SU-DHL-6 (cell line): ENCODE data around the gene ODAPH.

ENCODE experiments used
- CTCF ChIP-seq: fragments of 200-600 bp; sonication (generic); IDR thresholded peaks from one replicate; pipeline ENCODE4 v1.5.1; 2017; ENCODE audit warnings: antibody characterized with exemption, mild to moderate bottlenecking, low read length, moderate library complexity; ENCODE audit not compliant: insufficient read depth, poor library complexity, severe bottlenecking
- EZH2phosphoT487 ChIP-seq: fragments of 200-600 bp; sonication (generic), shearing (Covaris generic); conservative IDR thresholded peaks from 2 replicates; pipeline ENCODE4 v1.6.1; 2018; ENCODE audit warnings: mild to moderate bottlenecking, antibody characterized with exemption, low read length, moderate library complexity, mixed read lengths

- no peak for TF ChIP-seq CTCF
- TF ChIP-seq EZH2phosphoT487: no peak
These were observed 28.2 kb downstream of the ODAPH start for GRCh38 chr4:75584067-75584466.
